ENCODE data around the gene UGT1A5.

Gene UGT1A5

GRCh38 chr2:233791151-233791882 lies 78.6 kb downstream of the UGT1A5 start:
- no peak for TF ChIP-seq CTCF (IDR thresholded peaks at IDR 0.05; ENCODE audit: extremely low read depth, missing control alignments)
- no peak for DNase-seq (ENCODE audit: low spot score)

GRCh38 chr2:233791883-233792329 lies 79.2 kb downstream of the UGT1A5 start:
- no peak for DNase-seq (ENCODE audit: low spot score)
- no peak for TF ChIP-seq CTCF (IDR thresholded peaks at IDR 0.05; ENCODE audit: extremely low read depth, missing control alignments)

- TF ChIP-seq CTCF (IDR thresholded peaks at IDR 0.05; ENCODE audit: extremely low read depth, missing control alignments): no peak
- DNase-seq (ENCODE audit: low spot score): no peak
Observed at GRCh38 chr2:233792720-233793119, 80.0 kb downstream of the UGT1A5 start.

GRCh38 chr2:233793465-233794127 lies 80.9 kb downstream of the UGT1A5 start:
- TF ChIP-seq CTCF (IDR thresholded peaks at IDR 0.05; ENCODE audit: extremely low read depth, missing control alignments): no peak
- no peak for DNase-seq (ENCODE audit: low spot score)

GRCh38 chr2:233794128-233794658 lies 81.5 kb downstream of the UGT1A5 start:
- no peak for DNase-seq (ENCODE audit: low spot score)
- no peak for TF ChIP-seq CTCF (IDR thresholded peaks at IDR 0.05; ENCODE audit: extremely low read depth, missing control alignments)

- TF ChIP-seq CTCF (IDR thresholded peaks at IDR 0.05; ENCODE audit: extremely low read depth, missing control alignments): no peak
Observed at GRCh38 chr2:233795735-233796171, 83.0 kb downstream of the UGT1A5 start.

GRCh38 chr2:233796254-233796653 lies 83.5 kb downstream of the UGT1A5 start:
- no peak for TF ChIP-seq CTCF (IDR thresholded peaks at IDR 0.05; ENCODE audit: extremely low read depth, missing control alignments)

More at GRCh38 chr2:233795735-233796171, 83.0 kb downstream of the UGT1A5 start:
- no peak for DNase-seq (ENCODE audit: low spot score)

More at GRCh38 chr2:233796254-233796653, 83.5 kb downstream of the UGT1A5 start:
- no peak for DNase-seq (ENCODE audit: low spot score)

Measured in GM20000 (cell line).